ENCODE results near the gene STAM2. TPM values are rescaled to one million over a fixed set of nuclear protein-coding genes. Genes with fewer than 3 reads are reported as not detected.

The STAM2 gene
- total RNA-seq = 10 to 100 TPM; 19.6 to 19.8 TPM
- polyA plus RNA-seq = 3.7 TPM

DNA sequence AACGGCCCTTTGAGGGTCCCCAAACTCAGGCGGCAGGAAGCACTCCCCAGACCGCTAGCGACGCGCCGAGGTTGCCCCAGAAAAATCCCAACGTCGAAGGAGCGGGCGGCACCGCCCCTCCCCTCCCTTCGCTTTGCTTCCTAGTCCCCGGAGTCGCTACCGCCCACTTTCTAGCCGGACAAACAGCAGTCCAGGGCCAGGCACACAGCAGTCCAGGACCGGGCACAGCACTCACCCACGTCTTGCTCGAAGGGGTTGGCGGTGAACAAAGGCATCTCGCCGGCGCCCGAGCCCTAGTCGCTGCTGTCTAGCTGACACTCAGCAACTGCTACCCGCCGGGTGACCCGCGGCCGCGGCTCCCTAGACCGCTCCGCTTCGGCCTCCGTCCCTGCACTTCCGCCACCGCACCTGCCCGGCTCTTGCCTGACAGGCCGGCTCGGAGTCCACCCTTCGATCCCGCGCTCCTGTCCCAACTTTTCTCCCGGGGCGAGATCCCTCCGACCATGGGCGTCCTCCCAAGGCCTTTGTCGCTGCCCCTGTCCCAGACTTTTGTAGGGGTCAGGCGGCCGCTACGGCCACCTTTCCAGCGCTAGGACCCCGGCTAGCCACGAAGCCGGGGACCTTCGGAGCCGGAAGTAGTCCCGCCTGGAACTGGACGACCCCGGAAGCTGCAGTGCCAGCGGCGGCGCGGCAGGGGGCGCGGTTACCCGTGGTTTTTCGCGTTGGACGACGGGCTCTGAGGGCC, at the start of gene STAM2:
TSS of gene STAM2 (minus strand) at position 396 of the 745 bp plus-strand sequence. CDS start at position 275, 121 bp downstream.
- peak; percentile 78 to 93 (median 90) for DNase-seq
- no peaks in the 10 kb centered on the region for H3K27me3 ChIP-seq (ENCODE audit: insufficient read depth, low read length, poor library complexity, severe bottlenecking)
- Mint-ChIP-seq H3K36me3 (peaks cover 0 to 19% (median 0%) of the 10 kb centered on the region in 3 donors), H3K4me1 (peaks cover 35 to 46% (median 45%) of the 10 kb centered on the region in 3 donors), H3K4me3 (peak within 1 kb of the TSS; percentile 95 to 100 (median 97)), H3K27me3 (peaks cover under 1% of the 10 kb centered on the region in 2 donors), H3K27ac (peak within 1 kb of the TSS; percentile 98 to 100 (median 99)), H3K9me3 (no peaks in the 10 kb centered on the region)
- ChIA-PET POLR2A (interaction anchor here (0.5 to 1.5 kb wide), 5 partner anchors 460 to 887 kb away, joined by 3 to 8 read pairs (median 5); partner anchors contain the start of gene PRPF40A), CTCF (interaction anchor here (0.8 to 3.2 kb wide), 16 partner anchors 9 to 589 kb away, joined by 3 to 46 read pairs (median 4); no protein-coding TSS in a partner anchor)
- H3K36me3 ChIP-seq (ENCODE audit: insufficient read depth, low read length) = no peaks in the 10 kb centered on the region
- no peaks in the 10 kb centered on the region for H3K9me3 ChIP-seq (ENCODE audit: low read length)
- H3K4me1 ChIP-seq (ENCODE audit: insufficient read depth, low read length) = peaks cover 29% of the 10 kb centered on the region
- H3K4me3 ChIP-seq (ENCODE audit: low read length) = peak within 1 kb of the TSS; percentile 82
- peak within 1 kb of the TSS; percentile 97 for H3K27ac ChIP-seq (ENCODE audit: low read depth, low read length)

DNA sequence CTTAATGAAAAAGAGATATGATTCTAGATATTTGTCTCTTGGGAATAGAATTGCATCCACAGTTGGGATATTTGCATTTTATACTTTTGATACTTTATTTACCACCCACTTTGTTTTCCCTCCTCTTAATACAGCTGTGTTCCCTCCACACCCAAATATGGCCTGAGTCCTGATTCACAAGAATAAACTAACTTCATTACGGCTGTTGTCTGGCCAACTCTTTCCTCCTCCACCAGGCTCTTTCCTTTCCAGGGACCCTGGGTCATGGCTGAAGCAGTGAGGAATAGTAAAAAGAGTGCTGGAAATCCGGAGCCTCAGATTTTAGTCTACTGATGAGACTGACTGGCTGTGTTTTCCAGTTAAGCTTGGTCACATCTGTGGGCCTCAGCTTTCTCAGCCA, 48.4 kb upstream of the STAM2 start:
- no peak overlapping the region for H3K27ac Mint-ChIP-seq
- ChIA-PET CTCF (no interaction called here), POLR2A (no interaction called here)
- no peaks in the 10 kb centered on the region for H3K4me1 Mint-ChIP-seq
- DNase-seq = no peak
- H3K27me3 Mint-ChIP-seq = peaks cover 8 to 25% of the 10 kb centered on the region in 2 donors
- no peaks in the 10 kb centered on the region for H3K36me3 Mint-ChIP-seq
- Histone ChIP-seq H3K27me3 (ENCODE audit: insufficient read depth, low read length, poor library complexity, severe bottlenecking) (no peaks in the 10 kb centered on the region), H3K9me3 (ENCODE audit: low read length) (no peaks in the 10 kb centered on the region), H3K4me1 (ENCODE audit: insufficient read depth, low read length) (no peaks in the 10 kb centered on the region), H3K36me3 (ENCODE audit: insufficient read depth, low read length) (no peaks in the 10 kb centered on the region), H3K27ac (ENCODE audit: low read depth, low read length) (no peak overlapping the region), H3K4me3 (ENCODE audit: low read length) (no peak overlapping the region)
- peaks cover 0 to 2% (median 0%) of the 10 kb centered on the region in 5 donors for H3K9me3 Mint-ChIP-seq
- no peak overlapping the region for H3K4me3 Mint-ChIP-seq

DNA sequence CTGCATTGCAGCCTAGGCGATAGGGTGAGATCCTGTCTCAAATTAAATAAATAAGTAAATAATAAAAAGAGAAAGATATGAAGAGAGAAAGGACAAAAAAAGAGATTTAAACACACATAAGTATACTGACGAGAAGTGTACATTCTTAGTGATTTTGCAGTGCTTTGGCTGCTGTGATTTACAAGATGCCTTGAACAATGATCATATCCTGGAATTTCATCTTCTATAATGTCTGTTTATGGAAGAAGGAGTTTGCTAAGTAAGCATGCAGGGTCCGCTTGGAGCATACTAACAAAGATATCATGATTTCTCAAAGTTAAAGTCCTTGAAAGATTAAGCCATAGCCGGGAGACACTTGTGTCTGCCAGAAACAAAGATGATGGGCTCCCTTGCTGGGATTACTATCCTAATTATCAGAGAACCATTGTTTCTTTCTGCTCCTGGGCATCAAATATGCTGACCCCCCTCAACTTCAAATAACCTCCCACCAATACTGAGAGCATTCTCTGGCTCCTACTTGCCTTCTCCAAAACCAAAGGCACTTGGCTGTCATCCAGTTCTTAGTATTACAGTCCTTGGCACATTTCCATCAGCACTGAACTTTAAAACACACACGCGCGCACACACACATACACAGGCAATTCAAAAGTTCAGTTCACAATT, 47.5 kb upstream of the STAM2 start:
- no peaks in the 10 kb centered on the region for H3K36me3 ChIP-seq (ENCODE audit: insufficient read depth, low read length)
- CTCF ChIA-PET = no interaction called here
- no peaks in the 10 kb centered on the region for H3K4me1 ChIP-seq (ENCODE audit: insufficient read depth, low read length)
- POLR2A ChIA-PET = no interaction called here
- no peak for DNase-seq
- no peaks in the 10 kb centered on the region for H3K36me3 Mint-ChIP-seq
- no peak overlapping the region for H3K4me3 Mint-ChIP-seq
- no peaks in the 10 kb centered on the region for H3K9me3 ChIP-seq (ENCODE audit: low read length)
- no peaks in the 10 kb centered on the region for H3K4me1 Mint-ChIP-seq
- peaks cover 0 to 2% (median 0%) of the 10 kb centered on the region in 5 donors for H3K9me3 Mint-ChIP-seq
- peaks cover 8 to 25% of the 10 kb centered on the region in 2 donors for H3K27me3 Mint-ChIP-seq
- no peak overlapping the region for H3K27ac ChIP-seq (ENCODE audit: low read depth, low read length)
- no peak overlapping the region for H3K27ac Mint-ChIP-seq
- no peak overlapping the region for H3K4me3 ChIP-seq (ENCODE audit: low read length)
- no peaks in the 10 kb centered on the region for H3K27me3 ChIP-seq (ENCODE audit: insufficient read depth, low read length, poor library complexity, severe bottlenecking)

DNA sequence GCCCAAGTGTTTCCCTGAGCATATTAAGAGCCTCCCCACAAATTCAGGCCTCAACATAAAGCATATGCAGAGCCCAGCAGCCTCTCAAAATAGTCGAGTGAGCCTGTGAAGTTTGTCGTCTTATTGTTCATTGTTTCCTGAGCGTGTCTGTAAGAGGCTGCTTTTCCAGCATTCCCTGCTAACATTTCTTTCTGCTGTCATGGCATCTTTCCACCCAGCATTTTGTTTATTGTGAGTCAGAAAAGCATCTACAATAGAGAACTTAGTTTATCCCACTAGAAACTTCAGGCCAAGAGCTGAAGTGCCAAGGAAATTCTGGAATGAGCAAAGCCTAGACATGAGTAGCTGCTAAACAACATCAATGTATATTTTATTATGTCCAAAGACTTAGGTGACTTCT, 46.3 kb upstream of the STAM2 start:
- POLR2A ChIA-PET = no interaction called here

DNA sequence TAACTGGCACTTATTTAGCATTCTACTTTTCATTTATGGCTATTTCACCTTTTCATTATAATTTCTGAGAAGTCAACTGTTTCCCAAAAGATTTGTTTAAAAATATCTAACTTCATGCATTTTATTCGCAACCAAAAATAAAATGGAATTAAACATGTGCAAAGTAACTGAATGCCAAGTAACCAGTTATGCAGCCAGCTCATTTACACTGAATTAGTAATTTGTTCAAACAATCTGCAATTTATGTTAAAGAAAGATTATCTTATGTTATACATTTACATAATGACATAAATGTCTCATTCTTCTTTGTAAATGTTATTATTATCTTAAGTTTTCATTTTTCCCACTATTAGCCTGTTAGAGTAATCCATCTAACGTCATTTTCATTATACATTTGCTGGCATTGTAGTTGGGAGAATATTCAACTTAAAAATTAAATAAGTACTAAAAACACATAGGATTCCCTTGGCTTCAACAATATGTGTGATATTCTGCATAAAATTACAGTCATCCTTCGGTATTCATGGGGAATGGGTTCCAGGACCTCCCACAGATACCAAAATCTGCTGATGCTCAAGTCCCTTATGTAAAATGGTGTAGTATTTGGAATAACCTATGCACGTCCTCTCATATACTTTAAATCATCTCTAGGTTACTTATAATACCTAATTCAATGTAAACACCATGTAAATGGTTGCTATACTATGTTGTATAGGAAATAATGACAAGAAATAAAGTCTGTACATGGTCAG, 43.7 kb upstream of the STAM2 start:
- no peaks in the 10 kb centered on the region for H3K4me1 ChIP-seq (ENCODE audit: insufficient read depth, low read length)
- H3K9me3 ChIP-seq (ENCODE audit: low read length) = no peaks in the 10 kb centered on the region
- DNase-seq = no peak
- Mint-ChIP-seq H3K4me3 (no peak overlapping the region), H3K36me3 (no peaks in the 10 kb centered on the region), H3K27me3 (peaks cover 0 to 17% of the 10 kb centered on the region in 2 donors), H3K27ac (no peak overlapping the region), H3K9me3 (peaks cover 0 to 2% (median 0%) of the 10 kb centered on the region in 5 donors), H3K4me1 (no peaks in the 10 kb centered on the region)
- no peaks in the 10 kb centered on the region for H3K27me3 ChIP-seq (ENCODE audit: insufficient read depth, low read length, poor library complexity, severe bottlenecking)
- no peaks in the 10 kb centered on the region for H3K36me3 ChIP-seq (ENCODE audit: insufficient read depth, low read length)
- no peak overlapping the region for H3K4me3 ChIP-seq (ENCODE audit: low read length)
- ChIA-PET CTCF (no interaction called here), POLR2A (no interaction called here)
- no peak overlapping the region for H3K27ac ChIP-seq (ENCODE audit: low read depth, low read length)

More for the DNA sequence above, 46.3 kb upstream of the STAM2 start:
- Histone ChIP-seq H3K4me3 (ENCODE audit: low read length) (no peak overlapping the region), H3K27me3 (ENCODE audit: insufficient read depth, low read length, poor library complexity, severe bottlenecking) (no peaks in the 10 kb centered on the region), H3K9me3 (ENCODE audit: low read length) (no peaks in the 10 kb centered on the region), H3K27ac (ENCODE audit: low read depth, low read length) (no peak overlapping the region), H3K36me3 (ENCODE audit: insufficient read depth, low read length) (no peaks in the 10 kb centered on the region), H3K4me1 (ENCODE audit: insufficient read depth, low read length) (no peaks in the 10 kb centered on the region)
- no peaks in the 10 kb centered on the region for H3K36me3 Mint-ChIP-seq
- no peak overlapping the region for H3K27ac Mint-ChIP-seq
- H3K4me3 Mint-ChIP-seq = no peak overlapping the region
- CTCF ChIA-PET = no interaction called here
- no peak for DNase-seq
- H3K4me1 Mint-ChIP-seq = no peaks in the 10 kb centered on the region
- peaks cover 3 to 22% of the 10 kb centered on the region in 2 donors for H3K27me3 Mint-ChIP-seq
- peaks cover 0 to 2% (median 0%) of the 10 kb centered on the region in 5 donors for H3K9me3 Mint-ChIP-seq

DNA sequence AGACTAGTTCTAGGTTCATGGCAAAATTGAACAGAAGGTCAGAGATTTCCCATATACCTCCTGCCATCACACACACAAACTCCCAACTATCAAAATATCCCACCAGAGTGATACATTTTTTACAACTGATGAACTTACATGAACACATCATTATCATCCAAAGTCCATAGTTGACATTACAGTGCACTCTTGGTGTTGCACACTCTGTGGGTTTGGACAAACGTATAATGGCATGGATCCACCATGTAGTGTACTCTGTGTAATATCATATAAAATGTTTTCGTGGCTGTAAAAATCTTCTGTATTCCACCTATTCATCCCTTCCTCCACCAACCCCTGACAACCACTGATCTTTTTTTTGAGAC, 25.9 kb upstream of the STAM2 start:
- Histone ChIP-seq H3K4me1 (ENCODE audit: insufficient read depth, low read length) (no peaks in the 10 kb centered on the region), H3K9me3 (ENCODE audit: low read length) (no peaks in the 10 kb centered on the region), H3K4me3 (ENCODE audit: low read length) (no peak overlapping the region), H3K27ac (ENCODE audit: low read depth, low read length) (no peak overlapping the region), H3K36me3 (ENCODE audit: insufficient read depth, low read length) (no peaks in the 10 kb centered on the region), H3K27me3 (ENCODE audit: insufficient read depth, low read length, poor library complexity, severe bottlenecking) (no peaks in the 10 kb centered on the region)
- Mint-ChIP-seq H3K9me3 (peaks cover 0 to 10% (median 5%) of the 10 kb centered on the region in 5 donors), H3K27me3 (peaks cover 4 to 27% of the 10 kb centered on the region in 2 donors), H3K27ac (no peak overlapping the region), H3K4me3 (no peak overlapping the region), H3K4me1 (no peaks in the 10 kb centered on the region), H3K36me3 (no peaks in the 10 kb centered on the region)
- no peak for DNase-seq
- POLR2A ChIA-PET = no interaction called here
- CTCF ChIA-PET = no interaction called here

DNA sequence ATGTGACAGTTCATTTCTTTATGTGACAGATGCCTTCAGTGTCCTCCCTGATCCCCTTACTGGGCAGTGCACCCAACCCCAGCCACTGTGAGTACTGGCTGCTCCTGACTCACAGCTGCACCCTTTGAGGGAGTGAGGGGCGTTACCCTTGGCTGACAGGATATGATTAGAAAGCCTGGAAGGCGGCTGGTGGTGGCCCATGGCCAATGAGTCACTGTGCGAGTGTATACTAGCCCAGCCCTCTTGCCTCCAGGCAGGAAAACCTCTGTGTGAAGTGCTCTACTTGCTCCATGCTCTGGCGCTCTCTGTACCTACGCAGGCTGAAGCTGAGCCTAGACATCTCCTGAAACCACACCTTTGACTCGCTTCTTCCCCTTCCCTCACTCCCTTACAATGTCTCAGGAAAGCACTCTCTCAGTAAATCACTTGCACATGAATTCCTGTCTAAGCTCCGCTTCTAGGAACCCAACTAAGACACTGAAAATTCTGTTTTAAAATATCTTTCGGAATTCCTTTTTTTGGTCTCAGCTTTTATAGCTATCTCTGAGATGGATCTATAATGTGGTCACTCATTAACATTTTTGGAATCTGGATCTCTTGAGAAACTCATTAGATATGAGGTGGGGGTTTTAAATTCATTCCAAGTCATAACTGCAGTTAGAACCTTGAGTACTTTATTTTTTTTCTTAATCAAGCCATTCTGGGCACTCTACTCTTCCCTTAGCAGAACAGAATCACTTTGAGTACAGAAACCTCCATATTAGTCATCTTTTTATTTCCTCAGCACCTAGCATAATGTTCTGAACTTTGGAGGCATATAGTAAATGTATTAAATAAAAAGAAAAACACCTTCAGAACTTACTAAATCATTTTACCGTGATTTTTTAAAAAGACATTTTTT, 25.3 kb upstream of the STAM2 start:
- H3K4me3 ChIP-seq (ENCODE audit: low read length) = no peak overlapping the region
- H3K4me1 ChIP-seq (ENCODE audit: insufficient read depth, low read length) = no peaks in the 10 kb centered on the region
- peaks cover 4 to 31% of the 10 kb centered on the region in 2 donors for H3K27me3 Mint-ChIP-seq
- no peaks in the 10 kb centered on the region for H3K27me3 ChIP-seq (ENCODE audit: insufficient read depth, low read length, poor library complexity, severe bottlenecking)
- no peak for DNase-seq
- H3K4me1 Mint-ChIP-seq = no peaks in the 10 kb centered on the region
- H3K36me3 Mint-ChIP-seq = no peaks in the 10 kb centered on the region
- no peak overlapping the region for H3K4me3 Mint-ChIP-seq
- H3K9me3 Mint-ChIP-seq = peaks cover 0 to 10% (median 5%) of the 10 kb centered on the region in 5 donors
- CTCF ChIA-PET = no interaction called here
- no peak overlapping the region for H3K27ac ChIP-seq (ENCODE audit: low read depth, low read length)
- POLR2A ChIA-PET = no interaction called here
- no peaks in the 10 kb centered on the region for H3K9me3 ChIP-seq (ENCODE audit: low read length)
- no peaks in the 10 kb centered on the region for H3K36me3 ChIP-seq (ENCODE audit: insufficient read depth, low read length)
- H3K27ac Mint-ChIP-seq = no peak overlapping the region

All from CD8-positive, alpha-beta memory T cell (primary cell).